ENCODE results near the gene C20orf144. TPM values are rescaled to one million over a fixed set of nuclear protein-coding genes. Genes with fewer than 3 reads are reported as not detected.
"Not testable (repeated sequence)": the region's sequence is repeated elsewhere in the genome, so short reads cannot be mapped to it uniquely, and the experiment has no call there.

The C20orf144 gene
- total RNA-seq, 1 donor from 2014 or later, result not detected

DNA sequence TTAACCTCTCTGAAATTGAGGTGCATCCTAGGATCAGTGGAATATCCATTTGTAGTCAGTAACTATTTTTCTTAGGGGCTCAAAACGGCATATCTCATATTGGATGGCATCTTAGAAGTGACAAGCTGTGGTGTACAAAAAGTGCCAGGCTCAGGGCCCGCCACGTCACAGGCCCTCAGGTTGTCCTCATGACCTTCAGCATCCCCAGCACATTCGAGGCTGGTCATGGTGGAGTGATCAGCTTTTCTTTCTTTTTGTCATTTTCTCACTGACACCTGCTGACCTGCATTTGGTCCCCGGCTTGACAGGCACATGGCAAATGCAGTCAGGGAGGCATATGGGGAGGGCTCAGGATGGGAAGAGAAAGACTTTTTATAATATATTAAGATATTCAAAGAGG, 31.2 kb downstream of the C20orf144 start:
- intact Hi-C loops (cut with DNase I), result no loop called here
- Histone ChIP-seq H3K4me1 (peaks cover 11 to 25% of the 10 kb centered on the region in 2 donors), H3K27ac (peak overlapping the region; percentile 90 to 93), H3K27me3 (no peaks in the 10 kb centered on the region), H3K36me3 (no peaks in the 10 kb centered on the region), H3K4me3 (no peak overlapping the region), H3K9me3 (no peaks in the 10 kb centered on the region)
- DNase-seq (ENCODE audit: low spot score in 2 of 2), result no peak
- TF ChIP-seq, protein P1, sequence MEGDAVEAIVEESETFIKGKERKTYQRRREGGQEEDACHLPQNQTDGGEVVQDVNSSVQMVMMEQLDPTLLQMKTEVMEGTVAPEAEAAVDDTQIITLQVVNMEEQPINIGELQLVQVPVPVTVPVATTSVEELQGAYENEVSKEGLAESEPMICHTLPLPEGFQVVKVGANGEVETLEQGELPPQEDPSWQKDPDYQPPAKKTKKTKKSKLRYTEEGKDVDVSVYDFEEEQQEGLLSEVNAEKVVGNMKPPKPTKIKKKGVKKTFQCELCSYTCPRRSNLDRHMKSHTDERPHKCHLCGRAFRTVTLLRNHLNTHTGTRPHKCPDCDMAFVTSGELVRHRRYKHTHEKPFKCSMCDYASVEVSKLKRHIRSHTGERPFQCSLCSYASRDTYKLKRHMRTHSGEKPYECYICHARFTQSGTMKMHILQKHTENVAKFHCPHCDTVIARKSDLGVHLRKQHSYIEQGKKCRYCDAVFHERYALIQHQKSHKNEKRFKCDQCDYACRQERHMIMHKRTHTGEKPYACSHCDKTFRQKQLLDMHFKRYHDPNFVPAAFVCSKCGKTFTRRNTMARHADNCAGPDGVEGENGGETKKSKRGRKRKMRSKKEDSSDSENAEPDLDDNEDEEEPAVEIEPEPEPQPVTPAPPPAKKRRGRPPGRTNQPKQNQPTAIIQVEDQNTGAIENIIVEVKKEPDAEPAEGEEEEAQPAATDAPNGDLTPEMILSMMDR (IDR thresholded peaks at IDR 0.05), result no peak

DNA sequence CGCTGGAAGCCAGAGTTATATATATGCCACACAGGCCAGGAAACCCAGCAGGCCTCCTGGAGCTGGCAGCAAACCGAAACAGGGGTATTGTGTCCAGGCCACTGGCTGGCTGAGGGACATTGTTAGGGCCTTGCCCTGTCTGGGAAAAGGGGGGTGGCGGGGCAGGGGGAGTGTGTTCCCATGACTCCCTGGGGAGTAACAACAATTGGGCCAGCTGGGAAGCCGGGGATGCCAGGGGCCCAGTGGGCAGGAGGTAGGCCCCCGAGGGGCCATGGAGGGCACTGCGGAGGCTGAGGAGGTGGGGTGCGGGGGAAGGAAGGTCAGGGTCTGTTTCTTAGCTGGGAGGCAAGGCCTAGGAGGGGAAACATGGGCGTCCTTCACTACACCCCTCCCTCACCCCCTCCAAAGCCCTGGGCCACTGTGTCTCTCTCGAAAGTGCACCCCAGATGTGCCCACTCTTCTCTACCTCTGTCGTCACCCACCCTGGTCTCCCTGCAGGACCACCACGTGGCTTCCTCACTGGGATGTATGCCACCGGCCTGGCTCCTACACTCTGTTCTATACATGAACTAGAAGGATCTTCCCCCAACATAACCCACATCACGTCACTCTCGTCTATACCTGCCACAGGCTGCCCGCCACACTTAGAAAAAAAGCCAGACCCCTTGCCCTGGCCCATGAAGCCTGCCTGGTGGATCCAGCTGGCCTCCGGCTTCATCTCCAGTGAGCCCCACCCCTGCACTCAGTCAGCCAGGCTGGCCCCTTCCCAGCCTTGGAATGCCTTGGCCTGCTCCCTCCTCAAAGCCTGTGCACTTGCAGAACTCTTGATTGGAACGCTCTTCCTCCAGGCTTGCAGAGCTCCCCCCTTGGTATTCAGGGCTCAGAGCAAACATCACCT, 31.9 kb downstream of the C20orf144 start:
- Histone ChIP-seq H3K4me1 (peaks cover 11 to 25% of the 10 kb centered on the region in 2 donors), H3K4me3 (no peak overlapping the region), H3K27ac (peak overlapping the region; percentile 90 to 93), H3K27me3 (no peaks in the 10 kb centered on the region), H3K36me3 (no peaks in the 10 kb centered on the region), H3K9me3 (no peaks in the 10 kb centered on the region)
- TF ChIP-seq, protein P1 (IDR thresholded peaks at IDR 0.05), result no peak
- intact Hi-C loops (cut with DNase I), result no loop called here
- no peak for DNase-seq (ENCODE audit: low spot score in 2 of 2)

DNA sequence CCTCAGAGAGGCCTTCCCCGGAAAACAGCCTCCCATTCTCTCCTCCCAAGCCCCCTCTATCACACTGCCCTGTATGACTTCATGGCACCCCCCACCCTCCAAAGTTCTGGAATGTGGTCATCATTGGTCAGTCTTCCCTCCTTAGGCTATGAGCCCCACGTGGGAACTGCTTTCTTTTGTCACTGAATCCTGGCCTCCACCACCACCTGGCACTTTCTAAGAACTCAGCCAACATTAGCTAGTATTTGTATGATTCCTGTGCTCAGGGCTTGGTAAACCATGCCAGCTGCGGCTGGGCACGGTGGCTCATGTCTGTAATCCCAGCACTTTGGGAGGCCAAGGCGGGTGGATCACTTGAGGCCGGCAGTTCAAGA, 32.5 kb downstream of the C20orf144 start:
- DNase-seq (ENCODE audit: low spot score in 2 of 2), result no peak
- TF ChIP-seq, protein P1 (IDR thresholded peaks at IDR 0.05), result no peak
- H3K9me3 ChIP-seq, result no peaks in the 10 kb centered on the region
- H3K27me3 ChIP-seq, result no peaks in the 10 kb centered on the region
- H3K4me3 ChIP-seq, result no peak overlapping the region
- intact Hi-C loops (cut with DNase I), result no loop called here
- peak overlapping the region; percentile 90 to 93 for H3K27ac ChIP-seq
- H3K4me1 ChIP-seq, result peaks cover 11 to 25% of the 10 kb centered on the region in 2 donors
- H3K36me3 ChIP-seq, result no peaks in the 10 kb centered on the region

DNA sequence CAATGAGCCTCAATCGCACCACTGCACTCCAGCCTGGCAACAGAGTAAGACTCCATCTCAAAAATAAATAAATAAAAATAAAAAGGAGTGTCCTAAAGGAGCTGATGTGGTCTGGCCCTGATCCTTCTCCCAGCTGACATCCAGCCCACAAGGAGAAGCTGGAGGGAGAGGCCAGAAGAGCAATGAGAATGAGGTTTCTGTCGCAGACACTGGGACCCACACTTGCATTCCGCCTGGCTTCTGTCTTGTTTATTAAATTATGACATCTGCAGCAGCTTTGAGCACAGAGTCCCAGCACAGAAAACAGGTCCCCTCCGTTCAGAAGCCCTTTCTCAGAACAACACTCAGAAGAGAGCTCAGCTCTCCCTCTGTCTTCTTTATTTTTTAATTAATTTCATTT, 34.3 kb downstream of the C20orf144 start:
- Histone ChIP-seq H3K9me3 (no peaks in the 10 kb centered on the region), H3K4me1 (peaks cover 11 to 25% of the 10 kb centered on the region in 2 donors), H3K27ac (peak overlapping the region in 1 of 2 donors; percentile 77), H3K4me3 (no peak overlapping the region), H3K27me3 (no peaks in the 10 kb centered on the region), H3K36me3 (no peaks in the 10 kb centered on the region)
- no peak for DNase-seq (ENCODE audit: low spot score in 2 of 2)
- TF ChIP-seq, protein P1 (IDR thresholded peaks at IDR 0.05), result no peak
- intact Hi-C loops (cut with DNase I), result no loop called here

DNA sequence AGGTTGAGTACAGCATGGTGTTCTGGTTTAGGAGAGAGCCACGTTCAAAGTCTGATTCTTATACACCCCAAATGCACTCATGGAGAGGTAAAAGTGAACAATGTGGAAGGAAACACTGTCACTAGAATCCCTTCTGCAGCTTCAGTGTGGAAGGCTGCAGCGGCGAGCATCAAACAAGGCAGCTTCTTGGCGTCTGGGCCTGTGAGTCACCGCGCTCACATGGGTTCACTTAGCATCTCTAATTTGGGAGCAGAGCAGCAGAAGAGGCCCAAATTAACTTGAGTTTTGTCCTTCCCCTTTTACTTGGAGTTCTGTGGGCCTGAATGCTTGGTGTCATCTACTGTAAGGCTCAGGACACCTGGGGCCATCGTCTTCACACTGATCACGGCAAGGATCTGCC, 35.0 kb downstream of the C20orf144 start:
- Histone ChIP-seq H3K27ac (peak overlapping the region in 1 of 2 donors; percentile 77), H3K4me3 (no peak overlapping the region), H3K4me1 (peaks cover 11 to 25% of the 10 kb centered on the region in 2 donors), H3K9me3 (no peaks in the 10 kb centered on the region), H3K27me3 (no peaks in the 10 kb centered on the region), H3K36me3 (no peaks in the 10 kb centered on the region)
- TF ChIP-seq, protein P1 (IDR thresholded peaks at IDR 0.05), result no peak
- intact Hi-C loops (cut with DNase I), result no loop called here
- DNase-seq (ENCODE audit: low spot score in 2 of 2), result peak in 1 of 2 donors; percentile 86

DNA sequence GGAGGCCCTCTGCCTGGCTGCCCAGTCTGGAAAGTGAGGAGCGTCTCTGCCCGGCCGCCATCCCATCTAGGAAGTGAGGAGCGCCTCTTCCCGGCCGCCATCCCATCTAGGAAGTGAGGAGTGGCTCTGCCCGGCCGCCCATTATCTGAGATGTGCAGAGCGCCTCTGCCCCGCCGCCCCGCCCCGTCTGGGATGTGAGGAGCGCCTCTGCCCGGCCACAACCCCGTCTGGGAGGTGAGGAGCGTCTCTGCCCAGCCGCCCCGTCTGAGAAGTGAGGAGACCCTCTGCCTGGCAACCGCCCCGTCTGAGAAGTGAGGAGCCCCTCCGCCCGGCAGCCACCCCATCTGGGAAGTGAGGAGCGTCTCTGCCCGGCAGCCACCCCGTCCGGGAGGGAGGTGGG, 36.8 kb downstream of the C20orf144 start:
- H3K36me3 ChIP-seq; H3K4me3 ChIP-seq; H3K9me3 ChIP-seq; H3K27me3 ChIP-seq; intact Hi-C loops (cut with DNase I); H3K27ac ChIP-seq; DNase-seq (ENCODE audit: low spot score in 2 of 2): not testable (repeated sequence)
- peaks cover 7 to 21% of the 10 kb centered on the region in 2 donors for H3K4me1 ChIP-seq

DNA sequence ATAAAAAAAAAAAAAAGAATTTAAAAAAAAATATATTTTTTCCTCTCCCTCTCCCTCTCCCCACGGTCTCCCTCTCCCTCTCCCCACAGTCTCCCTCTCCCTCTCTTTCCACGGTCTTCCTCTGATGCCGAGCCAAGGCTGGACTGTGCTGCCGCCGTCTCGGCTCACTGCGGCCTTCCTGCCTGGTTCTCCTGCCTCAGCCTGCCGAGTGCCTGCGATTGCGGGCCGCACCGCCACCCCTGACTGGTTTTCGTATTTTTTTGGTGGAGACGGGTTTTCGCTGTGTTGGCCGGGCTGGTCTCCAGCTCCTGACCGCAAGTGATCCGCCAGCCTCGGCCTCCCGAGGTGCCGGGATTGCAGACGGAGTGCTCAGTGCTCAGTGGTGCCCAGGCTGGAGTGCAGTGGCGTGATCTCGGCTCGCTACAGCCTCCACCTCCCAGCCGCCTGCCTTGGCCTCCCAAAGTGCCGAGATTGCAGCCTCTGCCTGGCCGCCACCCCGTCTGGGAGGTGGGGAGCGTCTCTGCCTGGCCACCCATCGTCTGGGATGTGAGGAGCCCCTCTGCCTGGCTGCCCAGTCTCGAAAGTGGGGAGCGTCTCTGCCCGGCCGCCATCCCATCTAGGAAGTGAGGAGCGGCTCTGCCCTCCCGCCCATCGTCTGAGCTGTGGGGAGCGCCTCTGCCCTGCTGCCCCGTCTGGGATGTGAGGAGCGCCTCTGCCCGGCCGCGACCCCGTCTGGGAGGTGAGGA, 38.7 kb downstream of the C20orf144 start:
- H3K9me3 ChIP-seq; H3K4me3 ChIP-seq; DNase-seq (ENCODE audit: low spot score in 2 of 2); H3K36me3 ChIP-seq; H3K4me1 ChIP-seq; intact Hi-C loops (cut with DNase I); H3K27ac ChIP-seq; H3K27me3 ChIP-seq: not testable (repeated sequence)
